Measurements from ENCODE around the gene RGS10. TPM values are rescaled to one million over a fixed set of nuclear protein-coding genes. Genes with fewer than 3 reads are reported as not detected.

RGS10 gene
- total and polyA plus RNA-seq, 10 of the 15 experiments (the other 5 are each of a cell fraction or from before 2014, with no cell fraction given): 72.8 to 193 (median 127) TPM

GRCh38 chr10:119517235-119518141, 25.0 kb downstream of the RGS10 start (continued):
- TF ChIP-seq SMAD1 (IDR thresholded peaks at IDR 0.05; ENCODE audit: low read depth, partially characterized antibody) (no peak), SMAD5 (IDR thresholded peaks at IDR 0.05; ENCODE audit: low read depth) (no peak), BRCA1 (IDR thresholded peaks at IDR 0.05; ENCODE audit: low read depth, low read length) (no peak), POLR2AphosphoS5 (IDR thresholded peaks at IDR 0.05; ENCODE audit: low read length) (peak; percentile 23; the same call in 1 of the 2 replicates), BACH1 (IDR thresholded peaks at IDR 0.05; ENCODE audit: borderline replicate concordance) (no peak), NR2C1 (IDR thresholded peaks at IDR 0.05) (no peak), POU2F2 (IDR thresholded peaks at IDR 0.05; ENCODE audit: borderline replicate concordance, low read depth, low read length) (peak; percentile 43; the same call in 1 of the 3 replicates), NR2C2 (IDR thresholded peaks at IDR 0.05; ENCODE audit: borderline replicate concordance, control insufficient read depth, insufficient read length, low read depth) (no peak), KLF5 (IDR thresholded peaks at IDR 0.05; ENCODE audit: partially characterized antibody) (no peak), SIX5 (IDR thresholded peaks at IDR 0.05; ENCODE audit: low read depth, low read length, severe bottlenecking) (no peak), EED (IDR thresholded peaks at IDR 0.05; ENCODE audit: low read depth) (peak; percentile 89), ELK1 (IDR thresholded peaks at IDR 0.05; ENCODE audit: low read depth, low read length) (no peak), STAT1 (conservative IDR thresholded peaks at IDR 0.05) (no peak), ZNF274 (IDR thresholded peaks at IDR 0.05; ENCODE audit: insufficient read depth, insufficient read length) (no peak), JUND (IDR thresholded peaks at IDR 0.05; ENCODE audit: low read depth, low read length) (no peak), IRF5 (IDR thresholded peaks at IDR 0.05; ENCODE audit: borderline replicate concordance) (no peak), ZNF217 (IDR thresholded peaks at IDR 0.05) (no peak), KDM1A (IDR thresholded peaks at IDR 0.05; ENCODE audit: borderline replicate concordance) (no peak), PKNOX1 (IDR thresholded peaks at IDR 0.05) (peak; percentile 10; the same call in 1 of the 2 replicates), ZBTB33 (IDR thresholded peaks at IDR 0.05) (no peak), JUNB (IDR thresholded peaks at IDR 0.05) (peak; percentile 74), ZBED1 (IDR thresholded peaks at IDR 0.05; ENCODE audit: borderline replicate concordance) (peak; percentile 8; the same call in 1 of the 2 replicates), IKZF1 (conservative IDR thresholded peaks at IDR 0.05) (peak; percentile 86), HCFC1 (IDR thresholded peaks at IDR 0.05; ENCODE audit: low read length) (no peak), MEF2B (IDR thresholded peaks at IDR 0.05; ENCODE audit: partially characterized antibody, poor library complexity, severe bottlenecking) (peak; percentile 58)
